ENCODE results near the gene HTN1.
A peak's percentile ranks its signal among the peaks of the same experiment; 100 is the strongest.
"Not testable (repeated sequence)": the region's sequence is repeated elsewhere in the genome, so short reads cannot be mapped to it uniquely, and the experiment has no call there.

HTN1 gene

DNA sequence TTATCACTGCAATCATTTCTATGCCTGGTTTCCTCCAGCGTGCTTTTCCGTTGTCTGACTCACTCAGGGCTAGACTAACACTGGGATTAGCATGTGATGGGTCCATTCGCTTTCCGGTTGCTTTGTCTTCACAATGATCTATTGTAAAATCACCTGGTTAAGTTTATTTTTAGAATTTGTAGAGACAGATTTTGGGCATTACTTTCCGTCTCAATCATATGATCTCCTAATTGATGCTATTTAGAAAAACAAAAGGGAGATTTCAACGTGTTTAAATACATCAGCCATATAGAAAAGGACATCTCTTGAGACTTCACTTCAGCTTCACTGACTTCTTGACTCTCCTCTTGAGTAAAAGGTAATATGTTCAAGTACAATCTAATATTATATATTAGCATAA is at the start of gene HTN1:
HTN1 (plus strand) TSS at position 301 of the 400 bp plus-strand sequence. CDS start 2,639 bp downstream, outside the sequence.
- not testable (repeated sequence) for DNase-seq

DNA sequence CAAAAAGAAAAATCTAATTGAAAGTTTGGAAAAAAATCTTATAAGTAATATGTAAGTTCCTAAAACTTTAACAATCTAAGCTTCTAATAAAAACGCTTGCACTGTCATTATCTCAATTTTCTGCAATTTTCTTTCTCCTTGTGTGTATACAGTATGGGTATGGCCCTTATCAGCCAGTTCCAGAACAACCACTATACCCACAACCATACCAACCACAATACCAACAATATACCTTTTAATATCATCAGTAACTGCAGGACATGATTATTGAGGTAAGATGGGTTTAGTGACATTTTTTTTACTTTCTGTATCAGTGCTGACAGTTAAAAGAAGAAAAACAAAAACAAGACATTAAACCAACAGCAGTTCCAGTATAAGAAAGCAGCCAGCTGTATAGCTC is 49.5 kb upstream of the HTN1 start:
- DNase-seq, result no peak

GRCh38 chr4:70002507-70002906 is 47.7 kb upstream of the HTN1 start:
- peak in 2 of 3 experiments; percentile 2 to 53 for DNase-seq

DNA sequence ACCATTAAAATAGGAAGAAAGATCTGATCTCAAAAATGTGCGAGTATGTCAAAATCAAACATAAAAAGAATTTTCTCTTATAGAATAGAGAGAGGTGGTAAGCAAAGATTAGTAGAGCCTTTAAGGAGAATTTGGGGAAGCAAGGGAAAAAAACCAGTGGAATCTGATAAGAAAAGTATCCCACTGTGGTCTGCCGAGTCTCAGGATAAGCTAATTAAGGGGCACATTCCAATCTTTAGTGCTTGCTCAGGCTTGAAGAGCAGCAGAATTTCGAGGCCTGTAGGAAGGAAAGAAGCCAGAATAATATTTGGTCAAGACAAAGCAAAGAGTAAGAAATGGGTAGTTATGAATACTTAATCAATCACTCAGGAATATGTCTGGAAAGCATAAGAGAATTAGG is 41.5 kb upstream of the HTN1 start:
- DNase-seq, result no peak

DNA sequence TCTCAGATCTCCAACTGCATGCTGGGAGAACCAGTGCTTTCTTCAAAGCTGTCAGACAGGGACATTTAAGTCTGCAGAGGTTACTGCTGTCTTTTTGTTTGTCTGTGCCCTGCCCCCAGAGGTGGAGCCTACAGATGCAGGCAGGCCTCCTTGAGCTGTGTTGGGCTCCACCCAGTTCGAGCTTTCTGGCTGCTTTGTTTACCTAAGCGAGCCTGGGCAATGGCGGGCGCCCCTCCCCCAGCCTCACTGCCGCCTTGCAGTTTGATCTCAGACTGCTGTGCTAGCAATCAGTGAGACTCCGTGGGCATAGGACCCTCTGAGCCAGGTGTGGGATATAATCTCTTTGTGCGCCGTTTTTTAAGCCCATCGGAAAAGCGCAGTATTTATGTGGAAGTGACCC is 31.2 kb upstream of the HTN1 start:
- not testable (repeated sequence) for DNase-seq

DNA sequence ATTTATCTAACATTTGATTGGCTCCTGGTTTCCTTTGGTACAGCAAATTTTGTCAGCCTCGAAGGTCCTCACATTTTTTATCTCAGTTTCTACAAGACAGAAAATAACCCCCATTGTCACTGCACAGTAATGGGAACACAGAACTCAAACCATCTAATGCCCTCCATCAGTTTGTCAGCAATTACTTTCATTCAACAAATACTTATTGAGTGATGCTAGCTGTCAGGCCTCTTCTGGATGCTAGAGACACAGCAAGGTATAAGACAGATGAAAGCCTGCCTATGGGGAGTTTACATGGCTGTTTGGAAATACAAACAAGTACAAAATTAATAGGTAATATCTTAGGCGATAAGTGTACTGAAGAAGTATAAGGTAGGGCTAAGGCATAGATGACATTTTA is 27.0 kb upstream of the HTN1 start:
- DNase-seq, result no peak

DNA sequence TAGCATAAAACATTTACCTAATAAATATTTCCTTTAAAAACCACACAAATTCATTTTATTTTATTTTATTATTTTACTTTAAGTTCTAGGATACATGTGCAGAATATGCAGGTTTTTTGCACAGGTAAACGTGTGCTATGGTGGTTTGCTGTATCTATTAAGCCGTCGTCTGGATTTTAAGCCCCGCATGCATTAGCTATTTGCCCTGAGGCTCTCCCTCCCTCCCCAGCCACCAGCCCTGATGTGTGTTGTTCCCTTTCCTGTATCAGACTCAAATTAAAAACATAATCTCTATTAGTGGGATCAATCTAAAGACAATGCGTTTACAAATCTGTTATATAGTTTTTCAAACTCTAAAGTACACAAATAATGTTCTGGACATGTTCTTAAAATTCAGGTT is 23.2 kb upstream of the HTN1 start:
- peak in 1 of 3 experiments; percentile 2 for DNase-seq

GRCh38 chr4:70028159-70028558 is 22.1 kb upstream of the HTN1 start, which contains the start of gene HTN3:
Gene HTN3, plus strand, starts transcription at chr4:70028459. Its CDS starts 2,282 bp downstream, at chr4:70030741.
- not testable (repeated sequence) for DNase-seq

DNA sequence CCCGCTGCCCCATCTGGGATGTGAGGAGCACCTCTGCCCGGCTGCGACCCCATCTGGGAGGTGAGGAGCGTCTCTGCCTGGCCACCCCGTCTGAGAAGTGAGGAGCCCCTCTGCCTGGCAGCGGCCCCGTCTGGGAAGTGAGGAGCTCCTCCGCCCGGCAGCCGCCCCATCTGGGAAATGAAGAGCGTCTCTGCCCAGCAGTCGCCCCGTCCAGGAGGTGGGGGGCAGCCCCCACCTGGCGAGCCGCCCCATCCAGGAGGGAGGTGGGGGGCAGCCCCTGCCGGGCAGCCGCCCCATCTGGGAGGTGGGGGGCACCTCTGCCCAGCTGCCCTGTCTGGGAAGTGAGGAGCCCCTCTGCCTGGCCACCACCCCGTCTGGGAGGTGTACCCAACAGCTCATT is 12.7 kb upstream of the HTN1 start:
- not testable (repeated sequence) for DNase-seq

GRCh38 chr4:70039928-70040327 is 10.3 kb upstream of the HTN1 start:
- DNase-seq, result not testable (repeated sequence)

- no peak for DNase-seq
Measured at GRCh38 chr4:70041652-70042286, 8.5 kb upstream of the HTN1 start.

- DNase-seq, result not testable (repeated sequence)
Measured at GRCh38 chr4:70056534-70056933, 6.3 kb downstream of the HTN1 start.

GRCh38 chr4:70057651-70058050 is 7.4 kb downstream of the HTN1 start:
- DNase-seq, result no peak

GRCh38 chr4:70059149-70059548 is 8.9 kb downstream of the HTN1 start:
- DNase-seq, result peak in 1 of 3 experiments; percentile 12

- DNase-seq, result no peak
Measured at GRCh38 chr4:70062000-70062399, 11.8 kb downstream of the HTN1 start.

DNA sequence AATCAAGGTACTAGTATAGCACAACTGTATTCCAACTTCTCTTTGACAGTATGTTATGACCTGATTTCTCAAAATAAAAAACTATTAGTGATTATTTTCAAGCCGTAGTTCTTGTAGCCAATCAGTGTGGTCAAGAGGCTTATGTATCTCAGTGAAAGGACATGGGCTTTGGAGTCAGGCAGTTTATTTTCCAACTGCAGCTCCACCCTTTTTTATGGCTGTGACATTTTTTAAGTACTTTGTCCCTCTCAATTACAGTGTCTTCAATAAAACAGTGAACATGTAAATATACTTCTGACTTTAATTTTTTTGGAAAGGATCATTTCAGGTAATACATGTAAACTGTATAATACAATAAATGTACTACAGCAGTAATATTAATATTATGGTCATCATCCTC is 30.0 kb downstream of the HTN1 start:
- DNase-seq, result no peak

DNA sequence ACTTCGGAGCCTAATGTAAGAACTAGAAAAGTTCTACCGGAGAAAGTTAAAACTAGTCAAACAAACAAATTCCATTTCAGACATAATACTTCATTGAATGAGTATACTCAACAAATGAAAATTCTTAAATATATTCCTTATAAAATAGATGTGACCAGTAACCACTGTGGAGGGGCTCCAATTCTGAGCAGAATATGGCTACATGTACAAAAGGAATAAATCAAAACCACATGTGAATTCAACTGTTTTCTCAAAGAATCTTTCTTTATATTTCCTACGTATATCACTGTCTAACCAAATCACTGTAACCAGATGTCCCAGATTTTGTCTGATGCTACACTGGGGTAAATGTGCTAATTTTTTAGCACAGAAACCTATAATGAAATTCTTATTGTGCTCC is 49.0 kb downstream of the HTN1 start:
- no peak for DNase-seq
